ENCODE measurements around the gene DNAJC6. TPM values are rescaled to one million over a fixed set of nuclear protein-coding genes. Genes with fewer than 3 reads are reported as not detected.

The DNAJC6 gene
- polyA plus RNA-seq, 1 experiment = 0.09 TPM

DNA sequence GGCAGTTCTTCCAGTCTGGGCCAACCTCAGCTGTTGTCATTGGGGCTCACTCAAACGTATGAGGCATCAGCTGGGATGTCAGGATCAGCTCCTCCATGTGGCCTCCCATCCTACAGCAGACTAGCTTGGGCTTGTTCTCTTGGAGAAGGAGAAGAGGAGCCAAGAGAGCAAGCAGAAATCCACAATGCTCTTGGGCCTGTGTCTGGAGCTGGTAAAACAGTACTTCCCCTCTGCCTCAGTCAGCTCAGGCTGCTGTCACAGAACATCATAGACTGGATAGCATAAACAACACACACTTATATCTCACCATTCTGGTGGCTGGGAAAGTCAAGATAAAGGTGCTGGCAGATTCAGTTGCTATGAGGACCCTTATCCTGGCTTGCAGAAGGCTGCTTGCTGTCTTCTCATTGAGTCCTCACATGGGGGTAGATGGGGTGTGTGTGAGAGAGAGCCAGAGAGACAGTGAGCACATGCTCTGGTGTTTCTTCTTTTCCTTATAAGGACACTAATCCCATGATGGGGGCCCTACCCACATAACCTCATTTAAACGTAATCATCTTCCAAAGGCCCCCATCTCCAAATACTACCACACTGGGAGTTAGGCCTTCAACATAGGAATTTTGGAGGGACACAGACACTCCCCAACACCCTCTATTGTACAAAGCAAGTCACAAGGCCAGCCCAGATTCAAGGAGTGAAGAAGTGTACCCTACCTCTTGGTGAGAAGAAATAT is 16.3 kb upstream of the DNAJC6 start:
- no peak for DNase-seq (ENCODE audit: low read depth, low spot score)
- H3K27ac ChIP-seq (ENCODE audit: low read depth, low read length) = no peak overlapping the region
- no peaks in the 10 kb centered on the region for H3K9me3 ChIP-seq (ENCODE audit: control insufficient read depth, insufficient read depth, low read length)
- ChIA-PET POLR2A (no interaction called here), CTCF (no interaction called here)
- no peak for TF ChIP-seq CTCF (IDR thresholded peaks at IDR 0.05; ENCODE audit: low read depth, low read length)
- H3K27me3 ChIP-seq (ENCODE audit: control insufficient read depth, insufficient read depth, low read length) = no peaks in the 10 kb centered on the region
- no peak overlapping the region for H3K4me3 ChIP-seq (ENCODE audit: low read depth, low read length)

DNA sequence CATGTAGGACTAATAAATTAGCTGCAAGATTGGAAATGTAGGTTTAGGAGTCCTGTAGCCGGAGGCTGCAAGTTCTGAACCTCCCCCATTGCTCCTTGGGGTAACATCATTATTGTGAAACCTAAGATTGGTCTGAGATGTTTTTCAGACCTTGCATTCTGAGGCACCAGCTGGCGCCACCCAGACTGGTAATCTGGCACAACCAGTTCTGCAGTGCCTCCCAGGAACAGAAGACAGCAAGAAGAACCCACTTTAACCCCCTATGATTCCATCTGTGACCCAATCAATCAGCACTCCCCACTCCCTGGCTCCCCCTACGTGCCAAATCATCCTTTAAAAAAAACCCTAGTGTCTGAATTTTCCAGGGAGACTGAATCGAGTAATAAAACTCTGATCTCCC is 11.6 kb upstream of the DNAJC6 start:
- Histone ChIP-seq H3K27ac (ENCODE audit: low read depth, low read length) (no peak overlapping the region), H3K9me3 (ENCODE audit: control insufficient read depth, insufficient read depth, low read length) (no peaks in the 10 kb centered on the region), H3K27me3 (ENCODE audit: control insufficient read depth, insufficient read depth, low read length) (no peaks in the 10 kb centered on the region), H3K4me3 (ENCODE audit: low read depth, low read length) (no peak overlapping the region)
- no peak for TF ChIP-seq CTCF (IDR thresholded peaks at IDR 0.05; ENCODE audit: low read depth, low read length)
- ChIA-PET POLR2A (no interaction called here), CTCF (no interaction called here)
- DNase-seq (ENCODE audit: low read depth, low spot score) = no peak

DNA sequence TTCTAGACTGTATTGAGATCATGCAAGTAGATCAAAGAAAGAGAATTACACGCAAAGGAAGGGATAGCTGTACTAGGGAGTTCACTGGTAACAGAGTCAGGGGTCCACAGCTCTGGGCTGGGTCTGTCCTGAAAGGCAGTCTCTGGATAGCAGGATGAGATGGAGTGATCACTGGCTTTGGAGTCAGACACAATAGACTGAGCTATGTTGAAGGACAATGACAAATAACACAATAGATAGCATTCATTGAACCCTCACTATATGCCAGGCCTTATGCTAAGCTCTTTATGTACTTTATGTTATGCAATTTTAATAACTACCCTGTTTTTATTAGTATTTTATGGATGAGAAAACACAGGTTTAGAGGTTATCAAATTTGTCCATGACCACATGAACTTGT is 10.0 kb upstream of the DNAJC6 start:
- ChIA-PET CTCF (no interaction called here), POLR2A (no interaction called here)
- Histone ChIP-seq H3K27me3 (ENCODE audit: control insufficient read depth, insufficient read depth, low read length) (no peaks in the 10 kb centered on the region), H3K27ac (ENCODE audit: low read depth, low read length) (no peak overlapping the region), H3K9me3 (ENCODE audit: control insufficient read depth, insufficient read depth, low read length) (no peaks in the 10 kb centered on the region), H3K4me3 (ENCODE audit: low read depth, low read length) (no peak overlapping the region)
- TF ChIP-seq CTCF (IDR thresholded peaks at IDR 0.05; ENCODE audit: low read depth, low read length) = no peak
- DNase-seq (ENCODE audit: low read depth, low spot score) = no peak

GRCh38 chr1:65308781-65309303 is 501 bp upstream of the DNAJC6 start:
- Histone ChIP-seq H3K9me3 (ENCODE audit: control insufficient read depth, insufficient read depth, low read length) (no peaks in the 10 kb centered on the region), H3K27ac (ENCODE audit: low read depth, low read length) (no peak overlapping the region), H3K27me3 (ENCODE audit: control insufficient read depth, insufficient read depth, low read length) (peaks cover 7% of the 10 kb centered on the region), H3K4me3 (ENCODE audit: low read depth, low read length) (no peak overlapping the region)
- DNase-seq (ENCODE audit: low read depth, low spot score) = no peak
- POLR2A ChIA-PET = no interaction called here
- CTCF ChIA-PET = interaction anchor here (0.7 kb wide), 1 partner anchor 228 kb away, joined by 3 read pairs; no protein-coding TSS in a partner anchor
- TF ChIP-seq CTCF (IDR thresholded peaks at IDR 0.05; ENCODE audit: low read depth, low read length) = no peak

- no peak overlapping the region for H3K27ac ChIP-seq (ENCODE audit: low read depth, low read length)
- peaks cover 7% of the 10 kb centered on the region for H3K27me3 ChIP-seq (ENCODE audit: control insufficient read depth, insufficient read depth, low read length)
- H3K4me3 ChIP-seq (ENCODE audit: low read depth, low read length) = no peak overlapping the region
- ChIA-PET POLR2A (no interaction called here), CTCF (interaction anchor here (0.7 kb wide), 1 partner anchor 378 kb away, joined by 3 read pairs; no protein-coding TSS in a partner anchor)
- H3K9me3 ChIP-seq (ENCODE audit: control insufficient read depth, insufficient read depth, low read length) = no peaks in the 10 kb centered on the region
- DNase-seq (ENCODE audit: low read depth, low spot score) = no peak
- no peak for TF ChIP-seq CTCF (IDR thresholded peaks at IDR 0.05; ENCODE audit: low read depth, low read length)
Observed at GRCh38 chr1:65310078-65310587, 790 bp downstream of the DNAJC6 start.

All from AG04450 (cell line).